ENCODE data around the gene BRSK1. TPM values are rescaled to one million over a fixed set of nuclear protein-coding genes. Genes with fewer than 3 reads are reported as not detected.

The BRSK1 gene
- total RNA-seq, 1 donor from 2014 or later, result 8.1 TPM

GRCh38 chr19:55272142-55272541 is 11.7 kb upstream of the BRSK1 start:
- intact Hi-C loops (cut with micrococcal nuclease), result no loop called here

DNA sequence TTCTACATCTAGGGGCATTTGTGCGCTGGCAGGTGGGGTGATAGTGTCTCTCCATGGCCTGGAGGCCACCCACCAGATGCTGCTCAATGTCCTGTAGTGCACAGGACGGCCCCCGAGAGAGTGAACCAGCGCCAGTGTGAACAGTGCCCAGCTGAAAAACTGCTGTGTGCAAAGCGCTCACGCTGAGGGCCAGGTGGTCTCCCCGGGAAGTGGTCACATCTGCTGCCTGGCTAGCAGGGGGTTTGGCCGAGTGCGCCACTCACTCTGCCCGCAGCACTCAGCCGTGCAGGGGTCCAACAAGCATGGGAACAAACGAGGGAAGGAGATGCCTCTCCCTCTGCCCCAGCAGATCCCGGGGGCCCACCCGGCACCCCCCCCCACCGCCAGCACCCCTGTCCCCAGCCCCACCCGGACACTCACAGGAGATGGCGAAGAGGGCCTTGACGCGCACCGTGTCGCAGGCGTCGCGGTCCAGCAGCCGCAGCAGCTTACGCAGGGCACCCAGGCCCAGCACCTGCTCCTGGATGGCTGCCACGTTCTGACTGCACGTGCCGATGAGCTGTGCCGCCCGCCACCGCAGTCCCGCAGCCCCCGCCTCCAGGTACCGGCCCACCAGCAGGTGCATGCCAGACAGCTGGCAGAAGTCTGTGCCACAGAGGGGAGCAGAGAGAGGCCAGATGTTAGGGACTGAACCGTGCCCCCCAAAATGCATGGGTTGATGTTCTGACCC is 9.7 kb upstream of the BRSK1 start:
- intact Hi-C loops (cut with micrococcal nuclease), result no loop called here

DNA sequence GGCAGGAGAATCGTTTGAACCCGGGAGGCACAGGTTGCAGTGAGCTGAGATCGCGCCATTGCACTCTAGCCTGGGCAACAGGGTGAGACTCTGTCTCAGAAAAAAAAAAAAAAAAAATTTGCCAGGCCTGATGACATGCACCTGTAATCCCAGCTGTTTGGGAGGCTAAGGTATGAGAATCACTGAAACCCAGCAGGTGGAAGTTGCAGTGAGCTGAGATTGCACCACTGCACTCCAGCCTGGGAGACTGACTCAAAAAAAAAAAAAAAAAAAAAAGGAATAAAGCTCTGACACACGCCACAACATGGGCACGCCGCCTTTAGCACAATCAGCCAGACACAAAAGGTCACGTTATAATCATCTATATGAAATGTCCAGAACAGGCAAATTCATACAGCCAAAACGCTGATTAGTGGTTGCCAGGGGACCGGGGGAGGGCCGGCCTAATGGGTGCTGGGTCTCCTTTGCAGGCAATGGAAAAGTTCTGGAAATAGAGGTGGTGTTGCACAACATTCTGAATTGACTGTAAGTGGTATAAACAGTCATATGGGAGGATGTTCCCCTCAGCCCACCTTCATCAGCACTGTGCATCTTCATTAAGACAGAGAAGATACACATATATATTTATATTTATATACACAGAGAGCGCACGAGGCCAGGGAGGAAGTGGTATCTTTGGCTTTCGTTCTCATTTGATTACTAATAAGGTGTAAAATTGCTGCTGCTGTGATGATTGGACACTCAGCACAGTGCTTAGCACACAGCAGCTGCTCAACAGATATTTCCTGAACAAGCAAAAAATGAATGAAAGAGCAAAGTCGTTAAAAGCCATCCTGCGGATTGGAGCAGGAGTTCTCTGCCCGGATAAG is 7.7 kb upstream of the BRSK1 start:
- intact Hi-C loops (cut with micrococcal nuclease), result no loop called here

DNA sequence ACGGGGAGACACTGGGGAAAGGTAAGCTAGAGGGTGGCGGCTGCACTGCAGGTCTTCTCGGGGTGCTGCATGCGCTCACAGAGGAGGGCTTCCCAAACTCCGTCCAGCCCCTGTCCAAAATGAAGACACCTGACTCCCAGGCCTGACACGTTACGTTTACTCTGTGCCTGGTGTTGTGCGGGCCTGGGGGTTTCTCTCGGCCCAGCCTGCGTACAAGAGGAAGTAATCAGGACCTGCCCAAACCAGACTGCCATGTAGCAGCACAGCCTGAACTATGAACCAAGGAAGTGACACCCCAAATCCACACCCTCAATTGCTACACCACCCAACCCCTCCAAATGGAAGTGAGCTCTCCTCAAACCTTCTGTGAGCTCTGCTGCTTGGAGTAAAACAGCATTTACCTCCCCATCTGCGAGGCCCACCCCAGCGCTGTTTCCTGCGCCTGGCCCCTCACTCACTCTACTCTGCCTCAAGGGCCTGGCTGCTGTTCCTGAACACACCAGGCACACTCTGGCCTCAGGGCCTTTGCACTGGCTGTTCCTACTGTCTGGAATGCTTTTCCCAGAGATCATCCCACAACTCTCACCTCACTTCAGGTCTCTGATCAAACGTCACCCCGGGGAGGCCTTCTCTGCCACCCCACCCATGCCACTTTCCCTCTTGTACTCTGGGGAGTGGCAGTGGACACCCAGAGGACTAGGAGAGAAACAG is 6.9 kb upstream of the BRSK1 start:
- intact Hi-C loops (cut with micrococcal nuclease), result no loop called here

GRCh38 chr19:55277494-55277893 is 6.3 kb upstream of the BRSK1 start:
- intact Hi-C loops (cut with micrococcal nuclease), result no loop called here

- intact Hi-C loops (cut with micrococcal nuclease), result no loop called here
Observed at GRCh38 chr19:55278391-55279135, 5.2 kb upstream of the BRSK1 start.

- intact Hi-C loops (cut with micrococcal nuclease), result no loop called here
Observed at GRCh38 chr19:55279340-55279739, 4.5 kb upstream of the BRSK1 start.

- intact Hi-C loops (cut with micrococcal nuclease), result loop anchor here (1.0 to 2.0 kb wide), 16 partner anchors 12 to 1080 kb away; partner anchors contain the start of genes COX6B2, FIZ1, ISOC2 and KMT5C
Observed at GRCh38 chr19:55279770-55280643, 3.8 kb upstream of the BRSK1 start, which contains the start of gene HSPBP1. HSPBP1 (minus strand) TSS chr19:55280110; CDS start chr19:55279608, 502 bp downstream.

DNA sequence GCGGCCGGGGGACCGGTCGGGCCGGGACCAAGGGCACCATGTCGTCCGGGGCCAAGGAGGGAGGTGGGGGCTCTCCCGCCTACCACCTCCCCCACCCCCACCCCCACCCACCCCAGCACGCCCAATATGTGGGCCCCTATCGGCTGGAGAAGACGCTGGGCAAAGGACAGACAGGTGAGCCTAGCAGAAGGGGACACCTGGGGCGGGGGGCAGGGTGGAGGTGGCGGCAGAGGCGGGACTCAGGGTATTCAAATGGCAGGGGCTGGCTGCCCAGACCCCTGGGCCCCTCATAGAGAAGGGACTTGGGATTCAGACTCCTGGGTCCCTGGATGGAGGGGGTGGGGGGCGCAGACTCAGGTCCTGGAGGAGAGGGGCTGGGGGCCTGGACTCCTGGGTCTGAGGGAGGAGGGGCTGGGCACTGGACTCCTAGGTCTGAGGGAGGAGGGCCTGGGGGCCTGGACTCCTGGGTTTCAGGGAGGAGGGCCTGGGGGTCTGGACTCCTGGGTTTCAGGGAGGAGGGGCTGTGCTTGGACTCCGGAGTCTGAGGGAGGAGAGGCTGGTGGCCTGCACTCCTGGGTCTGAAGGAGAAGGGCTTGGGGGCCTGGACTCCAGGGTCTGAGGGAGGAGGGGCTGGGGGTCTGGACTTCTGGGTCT is 735 bp downstream of the BRSK1 start:
- intact Hi-C loops (cut with micrococcal nuclease), result no loop called here

DNA sequence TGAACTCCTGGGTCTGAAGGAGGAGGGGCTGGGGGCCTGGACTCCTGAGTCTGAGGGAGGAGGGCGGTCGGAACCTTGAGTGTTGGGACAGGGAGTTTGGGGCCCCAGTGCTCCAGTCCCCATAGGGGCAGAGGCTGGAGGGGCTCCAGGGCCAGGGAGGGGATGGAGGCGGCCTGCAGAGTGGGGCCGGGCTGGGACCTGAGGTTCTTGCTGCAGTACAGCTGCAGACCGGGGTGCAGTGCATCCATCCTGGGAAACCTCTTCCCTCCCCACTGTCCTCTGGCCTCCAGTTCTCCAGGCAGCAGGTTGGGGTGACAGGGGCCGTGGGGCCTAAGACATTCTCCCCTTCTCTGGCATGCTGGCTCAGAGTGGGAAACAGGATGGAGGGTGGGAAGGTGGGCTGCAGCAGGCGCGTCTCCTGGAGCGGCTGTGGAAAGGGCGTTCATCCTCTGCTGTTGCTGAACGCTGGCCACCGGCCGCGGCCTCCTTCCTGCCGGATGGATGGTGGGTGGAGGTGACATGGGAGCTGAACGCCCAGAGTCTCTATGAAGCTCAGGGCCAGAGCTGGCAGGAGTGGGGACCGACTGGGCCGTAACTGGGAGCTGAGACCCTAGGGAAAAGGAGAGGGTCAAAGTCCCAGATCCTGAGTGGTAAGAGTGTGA is 1.6 kb downstream of the BRSK1 start:
- intact Hi-C loops (cut with micrococcal nuclease), result no loop called here

- intact Hi-C loops (cut with micrococcal nuclease), result no loop called here
Observed at GRCh38 chr19:55287361-55288079, 3.7 kb downstream of the BRSK1 start.

DNA sequence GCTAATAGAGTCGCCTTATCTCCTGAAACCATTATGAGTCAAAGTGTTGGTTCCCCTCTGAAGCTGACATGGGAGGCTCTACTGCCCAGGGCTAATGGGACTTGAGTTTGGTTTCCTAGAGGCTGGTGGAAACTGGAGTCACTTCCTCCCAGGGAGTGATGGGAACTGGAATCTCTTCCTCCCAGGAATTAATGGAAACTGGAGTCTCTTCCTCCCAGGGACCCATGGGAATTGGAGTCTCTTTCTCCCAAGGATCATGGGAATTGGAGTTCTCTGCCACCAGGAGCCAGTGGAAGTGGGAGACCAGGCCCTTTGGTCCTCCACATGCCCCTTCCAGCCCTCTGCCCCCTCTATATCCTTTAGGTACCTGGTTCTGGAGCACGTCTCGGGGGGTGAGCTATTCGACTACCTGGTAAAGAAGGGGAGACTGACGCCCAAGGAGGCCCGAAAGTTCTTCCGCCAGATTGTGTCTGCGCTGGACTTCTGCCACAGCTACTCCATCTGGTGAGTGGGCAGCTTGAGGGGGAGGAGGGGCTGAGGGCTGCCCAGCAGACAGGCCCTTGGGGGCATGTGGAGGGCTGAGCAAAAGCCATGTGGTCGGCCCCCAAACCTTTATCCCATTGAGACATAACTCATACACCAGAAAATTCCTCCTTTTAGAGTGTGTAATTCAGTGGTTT is 5.5 kb downstream of the BRSK1 start:
- intact Hi-C loops (cut with micrococcal nuclease), result no loop called here

DNA sequence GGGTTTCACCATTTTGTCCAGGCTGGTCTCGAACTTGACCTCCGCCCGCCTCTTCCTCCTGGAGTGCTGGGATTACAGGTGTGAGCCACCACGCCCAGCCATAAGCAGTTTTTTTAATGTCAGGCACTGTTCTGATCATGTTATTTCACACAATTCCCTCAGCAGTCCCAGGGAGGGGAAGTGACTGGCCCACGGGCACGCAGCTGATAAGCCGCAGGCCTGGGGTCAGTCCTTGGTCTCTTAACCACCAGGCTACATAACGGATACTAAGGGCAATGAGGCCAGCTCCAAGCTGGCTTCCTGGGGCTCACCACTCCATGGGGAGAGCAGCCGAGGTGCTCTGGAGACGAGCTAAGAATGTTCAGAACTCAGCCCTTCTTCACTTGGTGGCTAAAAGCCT is 13.5 kb downstream of the BRSK1 start:
- intact Hi-C loops (cut with micrococcal nuclease), result no loop called here

GRCh38 chr19:55299991-55300390 is 16.2 kb downstream of the BRSK1 start:
- intact Hi-C loops (cut with micrococcal nuclease), result loop anchor here (2.0 kb wide), 1 partner anchor 161 kb away; the partner anchor contains the start of gene ISOC2

- intact Hi-C loops (cut with micrococcal nuclease), result loop anchor here (1.0 to 2.0 kb wide), 5 partner anchors 9 to 160 kb away; partner anchors contain the start of genes HSPBP1, ISOC2 and RPL28
Observed at GRCh38 chr19:55300886-55301458, 17.2 kb downstream of the BRSK1 start.

GRCh38 chr19:55301459-55302317 is 17.9 kb downstream of the BRSK1 start:
- intact Hi-C loops (cut with micrococcal nuclease), result loop anchor here (1.0 to 2.0 kb wide), 8 partner anchors 9 to 159 kb away; partner anchors contain the start of genes HSPBP1, ISOC2, KMT5C and PPP6R1
